Ovary (tissue), 9 donors: ENCODE data around the gene STAMBPL1. TPM values are rescaled to one million over a fixed set of nuclear protein-coding genes. Genes with fewer than 3 reads are reported as not detected.

ENCODE experiments used
- DNase-seq, 5 donors: peaks; one replicate each; pipeline ENCODE4 v3.0.0-alpha.2; 2019 to 2020
- H3K27ac ChIP-seq, 2 donors: fragments of 200-600 bp; one replicate each; pipeline versions ENCODE4 v1.5.1 to v1.8.0; 2019 to 2022
- H3K27me3 ChIP-seq: fragments of 200-600 bp; one replicate; pipeline ENCODE4 v1.8.0; 2022
- H3K36me3 ChIP-seq: fragments of 200-600 bp; sonication (generic); one replicate; pipeline ENCODE4 v1.5.1; 2019
- H3K4me1 ChIP-seq: one replicate; pipeline ENCODE4 v1.8.1; 2013; ENCODE audit warnings: mild to moderate bottlenecking, moderate library complexity; ENCODE audit not compliant: insufficient read depth
- H3K4me3 ChIP-seq: fragments of 200-600 bp; sonication (generic); one replicate; pipeline ENCODE4 v1.5.1; 2017
- H3K9me3 ChIP-seq, 2 donors: fragments of 200-600 bp in 1 of 2; sonication (generic) in 1 of 2; one replicate each; pipeline versions ENCODE4 v1.5.1 to v1.8.1; 2013 to 2019; ENCODE audit warnings: mild to moderate bottlenecking in 1 of 2, moderate library complexity in 1 of 2
- CTCF ChIP-seq, 3 donors: fragments of 450-650 bp in 2 of 3; fragments of 200-600 bp in 1 of 3; IDR thresholded peaks; one replicate each; pipeline versions ENCODE4 v1.5.1 to v1.8.0; 2016 to 2022; ENCODE audit warnings: antibody characterized with exemption in 3 of 3, mild to moderate bottlenecking in 1 of 3
- EP300 ChIP-seq: sonication (generic); formaldehyde crosslinking; IDR thresholded peaks from one replicate; pipeline ENCODE4 v1.6.1; 2017; ENCODE audit warnings: antibody characterized with exemption
- POLR2A ChIP-seq: fragments of 450-650 bp; IDR thresholded peaks from one replicate; pipeline ENCODE4 v1.6.1; 2017; ENCODE audit warnings: antibody characterized with exemption, mild to moderate bottlenecking, moderate library complexity
- WGBS, 3 donors: extraction: QIAGEN DNeasy Blood & Tissue Kit in 1 of 3; methylation state at CpG; one replicate each; pipeline versions ENCODE4 v1.1.5 to v1.1.7; 2013 to 2017; 5-methylcytosine and 5-hydroxymethylcytosine counted together
- intact Hi-C, 4 donors: fragments of 100-400 bp; cut with DNase I; formaldehyde crosslinking; loops; one replicate each; pipeline versions ENCODE4 v1.11.0 to v1.15.1; 2022 to 2023
- polyA plus RNA-seq, 2 donors: library from polyadenylated mRNA; stranded (reverse); fragments of 200-250 nt in 1 of 2; fragments of 350-450 nt in 1 of 2; fragmentation: Illumina TruSeq in 1 of 2; extraction: RNeasy Lipid Tissue Mini Kit (QIAGEN cat#74804) in 1 of 2; gene quantifications; one replicate each; pipeline ENCODE4 v1.2.3, GENCODE V29; 2013 to 2014
- total RNA-seq, 7 donors: library from RNA; depleted of rRNA in 2 of 7; stranded (reverse); fragments of >200 nt in 2 of 7; fragmentation: NEBNext Ultra II Directional in 3 of 7; extraction: Animal tissue kit (Norgen Biotek cat#: 25700) in 3 of 7; gene quantifications; one replicate each; pipeline versions ENCODE4 v1.1.0 to v1.2.4, GENCODE V29; 2016 to 2023
- donor health status: DM: no; HTN: no; CAD: no; lungs with moderate emphysema.
- donor health status: DM: no; HTN: no; CAD: no.
- donor health status: Bipolar disorder and iron deficiency.
- donor health status: DM: yes; HTN: yes; CAD: no.
- donor health status: DM: no; HTN: no; CAD: no.
- donor health status: DM: yes; HTN: yes; CAD: no.

STAMBPL1 gene
- total and polyA plus RNA-seq, 9 donors = 7.9 to 39.6 (median 14.4) TPM

- Histone ChIP-seq H3K36me3 (no peaks in the 10 kb centered on the region), H3K4me3 (no peak within 1 kb of the TSS), H3K9me3 (no peaks in the 10 kb centered on the region), H3K27ac (no peak within 1 kb of the TSS), H3K4me1 (no peaks in the 10 kb centered on the region), H3K27me3 (no peaks in the 10 kb centered on the region)
- intact Hi-C loops = no loop called here
- WGBS, 3 donors = 69 to 76% (median 72%) methylated on average over 5 of the region's 5 CpGs
- DNase-seq = no peak
- no peak for TF ChIP-seq POLR2A
- TF ChIP-seq EP300 = no peak
These were observed 28.3 kb upstream of the STAMBPL1 start, which contains the start of gene ANKRD22 for GRCh38 chr10:88851706-88852105. Gene ANKRD22 (minus strand): TSS chr10:88851844. CDS start chr10:88851607, 237 bp downstream.

- no peaks in the 10 kb centered on the region for H3K36me3 ChIP-seq
- no peak overlapping the region for H3K27ac ChIP-seq
- 78 to 94% (median 86%) methylated on average over 4 of the region's 4 CpGs for WGBS, 3 donors
- intact Hi-C loops = no loop called here
- TF ChIP-seq POLR2A (no peak), CTCF (IDR thresholded peaks at IDR 0.05) (no peak), EP300 (no peak)
- no peaks in the 10 kb centered on the region for H3K9me3 ChIP-seq
- DNase-seq = no peak
- no peak overlapping the region for H3K4me3 ChIP-seq
- no peaks in the 10 kb centered on the region for H3K4me1 ChIP-seq
- no peaks in the 10 kb centered on the region for H3K27me3 ChIP-seq
These were observed 27.7 kb upstream of the STAMBPL1 start for GRCh38 chr10:88852327-88852726.

GRCh38 chr10:88853155-88853881 is 26.7 kb upstream of the STAMBPL1 start:
- WGBS, 3 donors = 75 to 81% (median 77%) methylated on average over 4 of the region's 4 CpGs
- H3K27me3 ChIP-seq = no peaks in the 10 kb centered on the region
- TF ChIP-seq POLR2A = no peak
- no peak for TF ChIP-seq EP300
- no peak for TF ChIP-seq CTCF (IDR thresholded peaks at IDR 0.05)
- DNase-seq = no peak
- no peak overlapping the region for H3K4me3 ChIP-seq
- H3K27ac ChIP-seq = no peak overlapping the region
- no peaks in the 10 kb centered on the region for H3K9me3 ChIP-seq
- intact Hi-C loops = no loop called here
- no peaks in the 10 kb centered on the region for H3K36me3 ChIP-seq
- H3K4me1 ChIP-seq = no peaks in the 10 kb centered on the region

GRCh38 chr10:88854684-88855083 is 25.4 kb upstream of the STAMBPL1 start:
- DNase-seq = no peak
- H3K27ac ChIP-seq = no peak overlapping the region
- WGBS, 3 donors = 67 to 83% (median 76%) methylated on average over 3 of the region's 3 CpGs
- no peaks in the 10 kb centered on the region for H3K4me1 ChIP-seq
- no peak overlapping the region for H3K4me3 ChIP-seq
- no peaks in the 10 kb centered on the region for H3K27me3 ChIP-seq
- TF ChIP-seq EP300 = no peak
- no peak for TF ChIP-seq CTCF (IDR thresholded peaks at IDR 0.05)
- intact Hi-C loops = no loop called here
- no peaks in the 10 kb centered on the region for H3K36me3 ChIP-seq
- H3K9me3 ChIP-seq = no peaks in the 10 kb centered on the region

- H3K27me3 ChIP-seq = no peaks in the 10 kb centered on the region
- intact Hi-C loops = no loop called here
- no peak overlapping the region for H3K27ac ChIP-seq
- no peaks in the 10 kb centered on the region for H3K9me3 ChIP-seq
- H3K36me3 ChIP-seq = no peaks in the 10 kb centered on the region
- DNase-seq = no peak
- no peak overlapping the region for H3K4me3 ChIP-seq
- no peak for TF ChIP-seq POLR2A
- TF ChIP-seq EP300 = no peak
- TF ChIP-seq CTCF (IDR thresholded peaks at IDR 0.05) = no peak
- H3K4me1 ChIP-seq = no peaks in the 10 kb centered on the region
These were observed 22.2 kb upstream of the STAMBPL1 start for GRCh38 chr10:88857831-88858230.
